HUES6 (cell line): ENCODE measurements around the gene MDGA2.
"Not testable (repeated sequence)": the region's sequence is repeated elsewhere in the genome, so short reads cannot be mapped to it uniquely, and the experiment has no call there.

Experiments used
- H3K27ac ChIP-seq: 2 replicates; pipeline ENCODE4 v1.7.0; 2013; ENCODE audit warnings: low read depth, mild to moderate bottlenecking, low read length, inconsistent platforms
- H3K27me3 ChIP-seq: 2 replicates; pipeline ENCODE4 v1.6.1; 2013; ENCODE audit warnings: low read length; ENCODE audit not compliant: control insufficient read depth, insufficient read depth
- H3K36me3 ChIP-seq: 2 replicates; pipeline ENCODE4 v1.6.1; 2013; ENCODE audit warnings: low read length; ENCODE audit not compliant: control insufficient read depth, insufficient read depth
- H3K4me1 ChIP-seq: 2 replicates; pipeline ENCODE4 v1.6.1; 2013; ENCODE audit warnings: low read length; ENCODE audit not compliant: control insufficient read depth, insufficient read depth
- H3K4me3 ChIP-seq: 2 replicates; pipeline ENCODE4 v1.5.1; 2013; ENCODE audit warnings: low read depth, low read length
- H3K9ac ChIP-seq: one replicate; pipeline ENCODE4 v1.6.1; 2013; ENCODE audit warnings: mild to moderate bottlenecking, low read length
- H3K9me3 ChIP-seq: 2 replicates; pipeline ENCODE4 v1.6.1; 2013; ENCODE audit warnings: low read depth, low read length; ENCODE audit not compliant: control insufficient read depth, insufficient read depth

Gene MDGA2

DNA sequence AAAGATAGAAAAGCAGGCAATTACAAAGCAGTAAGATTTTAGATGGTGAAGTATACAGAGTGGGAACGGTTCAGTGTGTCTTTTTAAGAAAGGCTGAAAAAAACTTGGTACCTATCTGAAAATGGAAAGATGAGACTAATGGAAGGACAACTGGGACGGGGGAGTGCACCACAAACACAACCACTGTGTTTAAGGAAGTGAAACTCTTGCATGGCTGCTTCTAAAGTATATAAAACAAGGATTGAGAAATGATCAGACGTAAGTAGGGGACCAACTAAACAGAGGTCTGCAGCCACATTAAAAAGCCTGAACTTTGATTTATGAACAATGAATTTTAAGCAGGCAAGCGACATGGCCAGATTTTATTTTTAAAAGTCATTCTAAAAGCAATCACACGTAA lies 328.6 kb downstream of the MDGA2 start:
- Histone ChIP-seq H3K27me3 (no peaks in the 10 kb centered on the region), H3K4me3 (no peak overlapping the region), H3K27ac (no peak overlapping the region), H3K36me3 (no peaks in the 10 kb centered on the region), H3K4me1 (peaks cover 11% of the 10 kb centered on the region; the same call in 1 of the 2 replicates), H3K9ac (no peak overlapping the region), H3K9me3 (no peaks in the 10 kb centered on the region)

DNA sequence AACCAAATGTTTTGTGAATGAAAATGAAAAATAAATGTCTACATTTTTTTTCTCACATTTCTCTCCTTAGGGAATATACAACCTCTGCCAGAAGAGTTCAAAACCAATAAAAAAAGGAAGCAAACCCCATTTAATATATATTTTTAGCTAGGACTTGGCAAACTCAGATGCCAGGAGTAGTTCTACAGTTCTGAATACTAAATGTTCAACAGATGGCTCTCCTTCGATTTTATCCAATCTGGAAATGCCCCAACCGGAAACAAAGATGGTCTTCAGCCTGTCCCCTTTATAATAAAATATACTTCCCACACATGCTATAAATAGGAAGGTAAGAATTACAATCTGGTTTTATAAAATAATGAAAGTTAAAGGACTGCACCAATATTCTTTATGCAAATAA lies 330.4 kb downstream of the MDGA2 start:
- H3K36me3 ChIP-seq: no peaks in the 10 kb centered on the region
- no peak overlapping the region for H3K4me3 ChIP-seq
- no peak overlapping the region for H3K27ac ChIP-seq
- no peaks in the 10 kb centered on the region for H3K27me3 ChIP-seq
- H3K9ac ChIP-seq: no peak overlapping the region
- no peaks in the 10 kb centered on the region for H3K9me3 ChIP-seq
- H3K4me1 ChIP-seq: peaks cover 3% of the 10 kb centered on the region; the same call in 1 of the 2 replicates

DNA sequence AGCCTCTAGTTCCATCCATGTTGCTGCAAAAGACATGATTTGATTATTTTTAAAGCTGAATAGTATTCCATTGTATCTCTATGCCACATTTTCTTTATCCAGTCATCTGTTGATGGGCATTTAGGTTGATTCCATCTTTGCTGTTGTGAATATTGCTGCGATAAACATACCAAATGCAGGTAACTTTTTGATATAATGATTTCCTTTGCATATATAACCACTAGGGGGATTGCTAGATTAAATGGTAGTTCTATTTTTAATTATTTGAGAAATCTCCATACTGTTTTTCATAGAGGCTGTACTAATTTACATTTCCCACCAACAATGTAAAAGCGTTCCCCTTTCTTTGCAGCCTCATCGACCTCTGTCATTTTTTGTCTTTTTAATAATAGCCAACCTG lies 342.5 kb downstream of the MDGA2 start:
- no peaks in the 10 kb centered on the region for H3K4me1 ChIP-seq

DNA sequence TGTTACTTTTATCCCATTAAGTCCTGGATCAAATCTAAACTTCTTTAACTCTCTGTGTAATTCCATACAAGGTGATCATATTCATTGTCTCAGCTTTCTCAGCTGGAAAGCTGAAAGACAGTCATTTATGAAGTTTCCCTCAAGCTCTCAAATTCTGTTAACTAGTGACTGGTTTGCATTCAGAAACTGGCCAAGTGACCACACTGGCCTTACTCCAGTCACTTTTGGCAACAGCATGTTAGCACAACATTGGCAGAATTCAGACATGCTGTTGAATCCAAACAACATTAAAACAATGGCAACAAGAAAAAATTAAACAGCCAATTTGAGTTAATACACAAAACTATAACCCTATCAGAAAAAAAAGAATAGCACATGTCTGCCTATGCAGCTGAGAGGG lies 343.3 kb downstream of the MDGA2 start:
- no peaks in the 10 kb centered on the region for H3K36me3 ChIP-seq
- no peak overlapping the region for H3K9ac ChIP-seq
- H3K4me1 ChIP-seq: no peaks in the 10 kb centered on the region
- no peak overlapping the region for H3K27ac ChIP-seq
- H3K27me3 ChIP-seq: no peaks in the 10 kb centered on the region
- no peaks in the 10 kb centered on the region for H3K9me3 ChIP-seq
- no peak overlapping the region for H3K4me3 ChIP-seq

More for the DNA sequence above, 342.5 kb downstream of the MDGA2 start:
- H3K27ac ChIP-seq: no peak overlapping the region
- H3K9me3 ChIP-seq: no peaks in the 10 kb centered on the region
- no peaks in the 10 kb centered on the region for H3K27me3 ChIP-seq
- no peak overlapping the region for H3K9ac ChIP-seq
- no peak overlapping the region for H3K4me3 ChIP-seq
- no peaks in the 10 kb centered on the region for H3K36me3 ChIP-seq

DNA sequence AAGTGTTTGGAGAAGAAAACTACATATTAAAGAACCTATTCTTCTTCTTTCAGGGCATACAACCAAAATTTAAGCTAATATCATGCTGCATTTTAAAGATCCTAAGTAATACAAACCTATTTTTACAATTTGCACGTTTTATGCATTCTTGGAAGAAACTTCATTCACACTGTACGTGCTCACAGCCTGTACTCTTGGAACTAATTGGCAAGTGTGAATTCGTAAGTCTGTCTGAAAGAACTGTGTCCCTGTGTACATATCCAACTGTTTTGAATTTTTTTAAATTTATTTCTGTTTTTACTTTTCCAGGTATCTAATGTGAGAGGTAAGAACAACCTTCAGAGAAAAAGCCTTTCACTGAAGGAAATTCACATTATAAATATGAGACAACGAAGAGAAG lies 347.0 kb downstream of the MDGA2 start:
- Histone ChIP-seq H3K27me3 (no peaks in the 10 kb centered on the region), H3K36me3 (no peaks in the 10 kb centered on the region)

DNA sequence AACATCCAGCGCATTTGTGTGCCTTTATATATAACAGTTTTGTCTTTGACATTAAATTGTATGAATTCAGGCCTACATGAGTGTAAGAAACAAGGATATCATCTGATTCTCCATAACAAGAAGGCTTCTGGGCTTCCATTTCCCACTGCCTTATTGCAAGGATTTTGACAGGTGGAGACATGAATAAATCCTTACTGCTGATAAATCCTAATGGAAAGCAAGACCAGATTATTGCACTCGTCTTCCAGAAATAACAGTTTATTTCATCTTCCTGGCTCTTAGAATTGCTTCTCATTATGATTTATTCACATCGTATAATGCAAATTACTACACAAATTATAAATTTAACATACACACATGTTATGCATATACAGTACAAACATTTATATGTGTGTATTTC lies 348.1 kb downstream of the MDGA2 start:
- Histone ChIP-seq H3K27me3 (no peaks in the 10 kb centered on the region), H3K27ac (no peak overlapping the region), H3K4me1 (no peaks in the 10 kb centered on the region), H3K9ac (no peak overlapping the region), H3K36me3 (no peaks in the 10 kb centered on the region), H3K9me3 (no peaks in the 10 kb centered on the region), H3K4me3 (no peak overlapping the region)

More for the DNA sequence above, 347.0 kb downstream of the MDGA2 start:
- Histone ChIP-seq H3K27ac (no peak overlapping the region), H3K4me1 (no peaks in the 10 kb centered on the region), H3K4me3 (no peak overlapping the region), H3K9ac (no peak overlapping the region), H3K9me3 (no peaks in the 10 kb centered on the region)

DNA sequence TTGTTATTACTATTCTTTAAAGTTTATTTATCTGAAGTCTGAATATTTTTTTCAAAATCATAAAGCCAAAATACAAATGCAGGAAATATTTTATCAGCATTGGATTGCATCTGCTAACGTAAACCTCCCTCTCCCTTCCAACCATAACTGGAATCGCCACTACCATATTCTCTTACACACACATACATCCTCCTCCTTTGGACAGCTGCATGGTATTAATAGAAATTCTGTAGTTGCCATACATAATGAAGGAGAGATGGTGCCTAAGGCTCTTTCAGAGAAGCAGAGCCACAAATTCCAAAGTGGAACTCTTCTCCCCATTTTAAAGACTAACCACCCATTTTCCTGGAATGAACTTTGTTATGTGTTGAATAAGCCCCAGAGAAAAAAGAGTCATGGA lies 352.7 kb downstream of the MDGA2 start:
- H3K9ac ChIP-seq: no peak overlapping the region
- no peaks in the 10 kb centered on the region for H3K4me1 ChIP-seq
- H3K36me3 ChIP-seq: no peaks in the 10 kb centered on the region
- H3K27ac ChIP-seq: no peak overlapping the region
- no peaks in the 10 kb centered on the region for H3K27me3 ChIP-seq
- no peaks in the 10 kb centered on the region for H3K9me3 ChIP-seq
- no peak overlapping the region for H3K4me3 ChIP-seq

DNA sequence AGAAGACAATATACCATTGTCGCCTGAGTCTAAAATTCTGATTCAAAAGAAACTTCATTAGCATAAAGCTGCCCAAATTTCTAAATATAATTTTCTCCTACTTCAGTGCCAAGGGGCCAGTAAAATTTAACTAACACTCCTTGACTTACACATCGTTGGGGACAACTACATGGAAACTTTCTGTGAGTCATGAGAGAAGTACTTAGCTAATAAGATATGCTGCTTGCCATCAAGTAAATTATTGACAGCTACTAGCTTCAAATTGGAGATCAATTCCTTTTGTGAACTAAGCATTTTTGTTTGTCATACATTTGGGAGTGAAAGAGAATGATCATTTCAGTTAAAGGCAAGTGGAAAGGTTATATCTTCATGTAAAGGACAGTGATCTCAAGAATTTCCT lies 373.3 kb downstream of the MDGA2 start:
- no peaks in the 10 kb centered on the region for H3K9me3 ChIP-seq
- H3K36me3 ChIP-seq: no peaks in the 10 kb centered on the region
- no peak overlapping the region for H3K4me3 ChIP-seq
- no peak overlapping the region for H3K27ac ChIP-seq
- no peak overlapping the region for H3K9ac ChIP-seq
- H3K4me1 ChIP-seq: no peaks in the 10 kb centered on the region
- no peaks in the 10 kb centered on the region for H3K27me3 ChIP-seq

DNA sequence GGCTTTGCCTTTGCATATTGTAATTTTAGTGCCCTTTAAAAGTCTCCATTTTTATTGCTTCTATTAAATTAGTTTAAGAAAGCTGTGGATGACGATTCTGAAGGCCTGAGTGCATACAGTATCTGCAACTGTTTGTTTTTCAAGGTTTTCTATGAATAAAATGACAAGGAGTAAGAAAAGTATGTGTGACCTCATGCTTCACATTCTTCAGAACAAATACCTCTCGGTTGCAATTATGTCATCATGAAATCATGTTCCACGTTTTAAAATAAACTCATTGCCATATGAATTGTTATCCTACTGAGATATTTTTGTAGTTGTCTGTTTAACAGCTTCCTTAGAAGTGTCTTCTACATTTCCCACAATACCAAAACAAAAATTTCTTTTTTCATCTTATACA lies 374.6 kb downstream of the MDGA2 start:
- Histone ChIP-seq H3K9me3 (no peaks in the 10 kb centered on the region), H3K27ac (no peak overlapping the region), H3K36me3 (no peaks in the 10 kb centered on the region), H3K4me3 (no peak overlapping the region), H3K27me3 (no peaks in the 10 kb centered on the region), H3K9ac (no peak overlapping the region), H3K4me1 (no peaks in the 10 kb centered on the region)

DNA sequence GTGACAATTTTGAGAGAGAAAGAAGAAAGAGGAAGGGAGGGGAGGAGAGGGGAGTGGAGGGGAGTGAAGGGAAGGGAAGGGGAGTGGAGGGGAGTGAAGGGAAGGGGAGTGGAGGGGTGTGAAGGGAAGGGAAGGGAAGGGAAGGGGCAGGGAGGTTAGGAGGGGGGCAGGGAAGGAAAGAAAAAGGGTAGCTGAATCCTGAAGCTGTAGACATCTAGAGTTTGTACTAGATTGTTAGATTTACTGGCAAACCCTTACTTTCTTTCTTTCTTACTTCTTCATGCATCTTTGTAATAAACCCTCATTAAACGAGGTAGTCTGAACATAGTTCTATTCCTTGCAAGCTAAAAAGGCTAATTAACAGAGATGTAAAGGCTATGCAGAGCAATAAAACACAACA lies 378.0 kb downstream of the MDGA2 start:
- Histone ChIP-seq H3K27me3 (no peaks in the 10 kb centered on the region), H3K9me3 (no peaks in the 10 kb centered on the region), H3K4me3 (no peak overlapping the region), H3K4me1 (no peaks in the 10 kb centered on the region), H3K27ac (no peak overlapping the region), H3K9ac (no peak overlapping the region), H3K36me3 (no peaks in the 10 kb centered on the region)

DNA sequence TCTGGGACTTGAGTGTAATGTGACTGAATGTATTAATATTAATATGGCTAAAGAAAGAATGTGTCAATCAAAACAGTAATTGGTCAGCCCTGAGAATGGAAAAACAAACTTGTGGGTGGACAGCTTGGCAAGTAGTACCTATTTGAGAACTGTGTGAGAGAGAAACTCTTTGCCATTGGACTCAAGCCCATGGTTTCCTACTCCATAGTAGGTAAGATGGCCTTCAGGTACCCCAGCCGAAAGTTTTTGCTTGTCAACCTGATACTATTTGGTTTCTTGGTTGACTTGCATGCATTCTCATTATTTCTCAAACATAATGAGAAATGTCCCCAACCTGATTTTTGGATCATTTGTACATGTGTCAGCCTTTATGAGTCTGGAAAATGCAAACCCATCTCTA lies 391.1 kb downstream of the MDGA2 start:
- Histone ChIP-seq H3K4me1 (no peaks in the 10 kb centered on the region), H3K27me3 (no peaks in the 10 kb centered on the region), H3K9ac (no peak overlapping the region), H3K4me3 (no peak overlapping the region), H3K36me3 (no peaks in the 10 kb centered on the region), H3K9me3 (no peaks in the 10 kb centered on the region), H3K27ac (no peak overlapping the region)

DNA sequence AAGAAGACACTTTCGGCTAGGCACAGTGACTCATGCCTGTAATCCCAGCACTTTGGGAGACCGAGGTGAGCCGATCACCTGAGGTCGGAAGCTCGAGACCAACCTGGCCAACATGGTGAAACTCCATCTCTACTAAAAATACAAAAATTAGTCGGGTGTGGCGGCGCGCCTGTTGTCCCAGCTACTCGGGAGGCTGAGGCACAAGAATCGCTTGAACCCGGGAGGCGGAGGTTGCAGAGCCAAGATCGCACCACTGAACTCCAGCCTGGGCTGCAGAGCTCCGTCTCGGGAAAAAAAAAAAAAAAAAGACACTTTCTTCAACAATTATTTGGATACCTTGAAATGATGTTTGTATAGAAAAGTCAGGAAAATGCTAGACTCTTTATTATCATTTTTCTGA lies 393.6 kb downstream of the MDGA2 start:
- H3K27me3 ChIP-seq, H3K9ac ChIP-seq, H3K27ac ChIP-seq, H3K4me3 ChIP-seq, H3K4me1 ChIP-seq, H3K36me3 ChIP-seq, H3K9me3 ChIP-seq: not testable (repeated sequence)
